Upper lobe of left lung (tissue), 4 donors: Measurements from ENCODE around the gene KLHL29.

Experiments
- CTCF ChIP-seq, 6 experiments: fragments of 450-650 bp in 4 of 6; fragments of 200-600 bp in 2 of 6; sonication (generic) in 2 of 6; IDR thresholded peaks; one replicate each; pipeline ENCODE4 v1.5.1; 2016 to 2019; ENCODE audit warnings: antibody characterized with exemption in 6 of 6
- EP300 ChIP-seq, 4 donors: sonication (generic); formaldehyde crosslinking; IDR thresholded peaks; one replicate each; pipeline ENCODE4 v1.5.1; 2017; ENCODE audit warnings: antibody characterized with exemption in 4 of 4, control low read depth in 2 of 4
- POLR2A ChIP-seq, 4 donors: fragments of 450-650 bp; IDR thresholded peaks; one replicate each; pipeline ENCODE4 v1.5.1; 2016 to 2017; ENCODE audit warnings: antibody characterized with exemption in 4 of 4, mild to moderate bottlenecking in 2 of 4
- POLR2AphosphoS5 ChIP-seq, 2 donors: sonication (generic); formaldehyde crosslinking; IDR thresholded peaks; one replicate each; pipeline ENCODE4 v1.5.1; 2017; ENCODE audit warnings: antibody characterized with exemption in 2 of 2

GRCh38 chr2:23618794-23619530, 234.0 kb downstream of the KLHL29 start:
- TF ChIP-seq CTCF (IDR thresholded peaks at IDR 0.05) (no peak), EP300 (IDR thresholded peaks at IDR 0.05) (no peak), POLR2A (IDR thresholded peaks at IDR 0.05) (no peak), POLR2AphosphoS5 (IDR thresholded peaks at IDR 0.05) (no peak)
